Mesendoderm (in vitro differentiated cells): ENCODE results near the gene NOX1. TPM values are rescaled to one million over a fixed set of nuclear protein-coding genes. Genes with fewer than 3 reads are reported as not detected.
"Not testable (repeated sequence)": the region's sequence is repeated elsewhere in the genome, so short reads cannot be mapped to it uniquely, and the experiment has no call there.

Experiments
- DNase-seq: peaks from one replicate; pipeline ENCODE4 v3.0.0; 2013
- H2AK5ac ChIP-seq: 2 replicates; pipeline ENCODE4 v1.6.1; 2013; ENCODE audit warnings: low read length, inconsistent platforms
- H2BK120ac ChIP-seq: 2 replicates; pipeline ENCODE4 v1.6.1; 2013; ENCODE audit warnings: low read depth, mild to moderate bottlenecking, low read length, moderate library complexity, mixed read lengths
- H2BK15ac ChIP-seq: replicated peaks from 2 replicates; pipeline ENCODE4 v1.6.1; 2013; ENCODE audit warnings: low read depth, mild to moderate bottlenecking, moderate library complexity
- H2BK5ac ChIP-seq: 2 replicates; pipeline ENCODE4 v1.6.1; 2013; ENCODE audit warnings: low read length, inconsistent platforms
- H3K18ac ChIP-seq: 2 replicates; pipeline ENCODE4 v1.6.1; 2013; ENCODE audit warnings: mild to moderate bottlenecking, low read length, mixed read lengths
- H3K23ac ChIP-seq: one replicate; pipeline ENCODE4 v1.6.1; 2013; ENCODE audit warnings: low read length
- H3K27ac ChIP-seq: 2 replicates; pipeline ENCODE4 v1.5.1; 2013; ENCODE audit warnings: low read depth, mild to moderate bottlenecking, inconsistent platforms, low read length, moderate library complexity
- H3K27me3 ChIP-seq: 2 replicates; pipeline ENCODE4 v1.6.1; 2013; ENCODE audit warnings: low read length, control low read depth, mild to moderate bottlenecking, inconsistent platforms; ENCODE audit not compliant: insufficient read depth, poor library complexity
- H3K36me3 ChIP-seq: 2 replicates; pipeline ENCODE4 v1.6.1; 2013; ENCODE audit warnings: low read length, inconsistent platforms; ENCODE audit not compliant: control insufficient read depth, insufficient read depth
- H3K4ac ChIP-seq: one replicate; pipeline ENCODE4 v1.6.1; 2013; ENCODE audit warnings: low read depth, mild to moderate bottlenecking, low read length, moderate library complexity
- H3K4me1 ChIP-seq: 2 replicates; pipeline ENCODE4 v1.6.1; 2013; ENCODE audit warnings: low read depth, low read length, inconsistent platforms; ENCODE audit not compliant: control insufficient read depth
- H3K4me2 ChIP-seq: 2 replicates; pipeline ENCODE4 v1.6.1; 2013; ENCODE audit warnings: low read length
- H3K4me3 ChIP-seq: 2 replicates; pipeline ENCODE4 v1.5.1; 2013; ENCODE audit warnings: mild to moderate bottlenecking, low read length
- H3K56ac ChIP-seq: one replicate; pipeline ENCODE4 v1.6.1; 2013; ENCODE audit warnings: low read length
- H3K79me1 ChIP-seq: 2 replicates; pipeline ENCODE4 v1.6.1; 2013; ENCODE audit warnings: low read length, inconsistent platforms
- H3K79me2 ChIP-seq: 2 replicates; pipeline ENCODE4 v1.6.1; 2013; ENCODE audit warnings: mild to moderate bottlenecking, low read length; ENCODE audit not compliant: control insufficient read depth, insufficient read depth
- H3K9ac ChIP-seq: 2 replicates; pipeline ENCODE4 v1.6.1; 2013; ENCODE audit warnings: low read length, inconsistent platforms
- H4K5ac ChIP-seq: one replicate; pipeline ENCODE4 v1.6.1; 2013; ENCODE audit warnings: low read length
- H4K8ac ChIP-seq: one replicate; pipeline ENCODE4 v1.6.1; 2013; ENCODE audit warnings: low read depth, mild to moderate bottlenecking, control low read depth, low read length, moderate library complexity
- WGBS: extraction: QIAGEN DNeasy Blood & Tissue Kit; methylation state at CpG from one replicate; pipeline ENCODE4 v1.1.7; 2013; ENCODE audit warnings: low lambda C conversion rate, missing lambda C conversion rate; ENCODE audit not compliant: insufficient coverage; ENCODE audit errors: extremely low coverage; 5-methylcytosine and 5-hydroxymethylcytosine counted together
- small RNA-seq: library from polyadenylated mRNA; stranded (forward); fragments of <200 nt; extraction: miRNeasy Mini kit (QIAGEN cat#:217004); gene quantifications from one replicate; pipeline ENCODE3, GENCODE V24; 2013; ENCODE audit not compliant: insufficient read depth

NOX1 gene

DNA sequence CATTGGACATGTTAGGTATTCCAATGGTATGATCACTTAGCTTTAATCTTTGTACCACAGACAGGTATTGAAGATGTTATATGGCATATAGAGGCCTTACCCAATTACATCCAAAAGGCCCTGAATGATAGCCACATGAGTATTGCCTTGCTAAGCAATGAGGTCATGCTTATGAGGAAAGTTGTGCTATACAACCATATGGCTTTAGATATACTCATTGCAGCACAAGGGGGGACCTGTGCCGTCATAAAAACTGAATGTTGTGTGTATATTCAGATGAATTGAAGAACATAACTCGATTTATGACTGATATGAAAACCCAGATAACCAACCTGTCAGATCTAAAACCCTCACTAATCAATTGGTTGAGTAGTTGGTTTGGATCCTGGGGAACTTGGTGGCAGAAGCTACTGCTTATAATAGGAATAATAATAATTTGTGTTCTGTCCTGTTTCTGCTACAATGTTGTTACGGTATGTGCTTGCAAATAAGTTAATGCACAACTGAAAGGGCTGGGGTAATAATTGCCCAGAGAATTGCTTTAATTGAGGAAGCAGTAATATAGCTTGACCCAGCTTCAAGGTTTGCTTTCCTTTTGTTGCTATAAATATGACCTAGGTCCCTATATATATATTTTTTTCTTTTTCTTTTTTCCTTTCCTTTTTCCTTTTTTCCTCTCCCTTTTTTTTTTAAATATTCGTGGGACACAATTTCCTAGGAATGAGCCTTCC lies 75.5 kb downstream of the NOX1 start:
- H3K4ac ChIP-seq = no peak overlapping the region
- no peak overlapping the region for H2AK5ac ChIP-seq
- no peaks in the 10 kb centered on the region for H3K79me1 ChIP-seq
- H2BK5ac ChIP-seq = no peak overlapping the region
- no peak for DNase-seq
- no peak overlapping the region for H3K23ac ChIP-seq
- WGBS = no CpG with 5 or more reads among the region's 4 CpGs
- H3K27me3 ChIP-seq = no peaks in the 10 kb centered on the region
- H3K79me2 ChIP-seq = no peaks in the 10 kb centered on the region
- H3K36me3 ChIP-seq = no peaks in the 10 kb centered on the region
- no peak overlapping the region for H2BK120ac ChIP-seq
- no peak overlapping the region for H3K9ac ChIP-seq
- H3K4me3 ChIP-seq = no peak overlapping the region
- no peak overlapping the region for H3K27ac ChIP-seq
- no peak overlapping the region for H3K18ac ChIP-seq
- no peak overlapping the region for H3K4me2 ChIP-seq
- H4K5ac ChIP-seq = no peak overlapping the region
- H3K56ac ChIP-seq = no peak overlapping the region
- H2BK15ac ChIP-seq = no peak overlapping the region
- no peak overlapping the region for H4K8ac ChIP-seq
- no peaks in the 10 kb centered on the region for H3K4me1 ChIP-seq

- Histone ChIP-seq H3K4ac (no peak overlapping the region), H4K5ac (no peak overlapping the region), H3K56ac (no peak overlapping the region), H3K79me2 (no peaks in the 10 kb centered on the region), H3K9ac (no peak overlapping the region), H3K23ac (no peak overlapping the region), H3K18ac (no peak overlapping the region), H2BK5ac (no peak overlapping the region), H3K4me2 (no peak overlapping the region), H2AK5ac (no peak overlapping the region), H3K27me3 (no peaks in the 10 kb centered on the region), H3K36me3 (no peaks in the 10 kb centered on the region), H4K8ac (no peak overlapping the region), H3K79me1 (no peaks in the 10 kb centered on the region), H3K4me1 (no peaks in the 10 kb centered on the region), H2BK15ac (no peak overlapping the region), H2BK120ac (no peak overlapping the region), H3K27ac (no peak overlapping the region), H3K4me3 (no peak overlapping the region)
- no CpG with 5 or more reads among the region's 4 CpGs for WGBS
- no peak for DNase-seq
Measured at GRCh38 chrX:100797359-100797758, 76.8 kb downstream of the NOX1 start.

GRCh38 chrX:100796371-100796770 lies 77.8 kb downstream of the NOX1 start:
- not testable (repeated sequence) for H3K36me3 ChIP-seq, H2BK5ac ChIP-seq, H3K79me1 ChIP-seq, H3K9ac ChIP-seq, DNase-seq, H2AK5ac ChIP-seq, H3K23ac ChIP-seq, H3K4me1 ChIP-seq, H3K56ac ChIP-seq, H3K4me3 ChIP-seq, H3K27ac ChIP-seq, H3K4ac ChIP-seq, H4K8ac ChIP-seq, H3K27me3 ChIP-seq, H3K79me2 ChIP-seq, H2BK120ac ChIP-seq, H4K5ac ChIP-seq, H3K18ac ChIP-seq, H3K4me2 ChIP-seq, H2BK15ac ChIP-seq
- WGBS = no CpG with 5 or more reads among the region's 7 CpGs

Small RNA genes within 50 kb of the gene (small RNA-seq; reads per million reads assigned to genes)
- gene RF00411 = not detected
